Lung microvascular endothelial cell (primary cell): ENCODE measurements around the gene SPTLC1. TPM values are rescaled to one million over a fixed set of nuclear protein-coding genes. Genes with fewer than 3 reads are reported as not detected.

ENCODE experiments used
- DNase-seq, 2 donors: peaks; one replicate each; pipeline versions ENCODE4 v3.0.0 to v3.0.0-alpha.2; 2010; ENCODE audit warnings: low read depth in 2 of 2
- total RNA-seq: library from RNA; depleted of rRNA; stranded (reverse); fragments of >200 nt; gene quantifications from 2 replicates; pipeline ENCODE4 v1.2.1, GENCODE V29; 2014

The SPTLC1 gene
- total RNA-seq, 1 donor from 2014 or later, result 105 TPM

DNA sequence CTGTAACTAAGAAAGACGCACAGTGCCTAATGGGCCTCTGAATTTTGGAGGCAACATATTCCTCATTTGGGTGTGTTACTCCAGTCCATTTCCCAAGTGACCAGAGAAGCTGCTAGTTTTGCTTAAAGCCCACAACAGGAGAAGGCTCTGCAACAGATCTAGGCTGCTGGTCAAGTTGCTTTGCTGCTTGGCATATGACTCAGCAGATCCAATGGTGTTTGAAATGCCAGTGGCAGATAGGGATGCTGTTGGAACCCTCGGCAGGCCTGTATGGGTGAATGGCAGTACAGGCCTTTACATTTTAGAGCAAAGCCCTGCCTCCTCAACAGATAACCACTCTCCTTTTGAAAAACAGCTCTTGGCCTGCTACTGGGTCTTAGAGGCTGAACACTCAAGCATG is 129.0 kb downstream of the SPTLC1 start:
- no peak for DNase-seq

- DNase-seq, result no peak
These were observed 129.5 kb downstream of the SPTLC1 start for GRCh38 chr9:91985692-91986091.

Other genes with a start within 250 kb of the SPTLC1 start
- under 0.01 TPM in 1 of 2 replicates, not detected in the other for gene ROR2, start 165.2 kb downstream of the SPTLC1 start, total RNA-seq
- 88.3 and 110 TPM in 2 replicates for gene IARS1, start 178.3 kb upstream of the SPTLC1 start, total RNA-seq
- 10.2 and 15.5 TPM in 2 replicates for gene NOL8, start 209.9 kb upstream of the SPTLC1 start, total RNA-seq
- gene CENPP, start 210.5 kb upstream of the SPTLC1 start, total RNA-seq, result 1.6 and 2.0 TPM in 2 replicates